ENCODE data around the gene SUN1. TPM values are rescaled to one million over a fixed set of nuclear protein-coding genes. Genes with fewer than 3 reads are reported as not detected.

Gene SUN1
- polyA plus RNA-seq, 3 donors = 44.2 to 154 (median 51.5) TPM

DNA sequence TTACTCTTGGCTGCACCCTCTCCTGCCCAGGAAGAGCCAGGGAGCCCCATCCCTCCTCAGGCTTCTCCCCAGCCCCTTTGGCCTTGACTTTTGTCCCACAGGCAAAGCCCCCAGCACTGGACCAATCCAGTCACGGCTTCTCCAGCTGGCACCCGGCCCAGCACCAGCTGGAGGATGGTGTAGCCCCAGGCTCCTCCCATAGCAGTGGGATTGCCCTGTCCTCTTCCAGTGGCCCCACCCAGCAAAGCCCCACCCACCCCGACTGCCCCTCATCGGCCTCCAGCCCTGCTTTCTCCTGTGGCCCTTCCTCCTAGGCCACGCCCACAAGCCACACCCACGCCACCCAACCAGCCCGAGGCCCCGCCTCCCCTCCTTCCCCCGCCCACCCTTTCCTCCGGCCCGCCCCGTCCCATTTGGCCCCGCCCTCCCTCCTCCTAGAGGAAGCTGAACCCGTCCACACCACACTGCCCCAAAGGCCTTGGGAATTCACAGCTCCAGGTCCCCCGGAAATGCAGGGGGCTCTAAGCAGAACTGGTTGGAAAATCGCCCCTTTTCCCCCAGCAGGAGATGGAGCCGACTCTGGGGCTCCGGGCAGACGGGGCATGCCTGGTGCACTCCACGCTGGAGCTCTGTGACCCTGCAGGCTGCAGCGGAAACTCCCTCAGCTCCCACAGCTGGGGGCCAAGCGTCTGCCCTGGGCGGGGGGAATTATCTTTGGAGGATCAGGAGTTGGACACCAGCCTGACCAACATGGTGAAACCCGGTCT is 69.3 kb downstream of the SUN1 start:
- Histone ChIP-seq H3K36me3 (replicated peaks in 1 of 2; ENCODE audit: control insufficient read depth in 1 of 2, insufficient read depth in 2 of 2, low read length in 2 of 2) (peaks cover 62 to 73% of the 10 kb centered on the region in 2 donors), H3K9me3 (replicated peaks in 1 of 2; ENCODE audit: control insufficient read depth in 1 of 2, insufficient read depth in 1 of 2, low read length in 2 of 2) (no peaks in the 10 kb centered on the region), H3K4me2 (replicated peaks; ENCODE audit: extremely low read depth, low read length, poor library complexity, severe bottlenecking) (no peak overlapping the region), H3K27ac (ENCODE audit: low read depth in 1 of 2, low read length in 2 of 2) (peak overlapping the region; percentile 24 to 26), H4K20me1 (ENCODE audit: insufficient read depth, low read length) (peaks cover 91% of the 10 kb centered on the region), H3K79me2 (ENCODE audit: insufficient read depth, low read length) (peaks cover 15% of the 10 kb centered on the region), H2AFZ (ENCODE audit: insufficient read depth, low read depth, low read length, poor library complexity, severe bottlenecking) (no peak overlapping the region), H3K27me3 (ENCODE audit: control insufficient read depth in 2 of 2, insufficient read depth in 2 of 2, low read length in 2 of 2) (no peaks in the 10 kb centered on the region), H3K4me1 (ENCODE audit: control insufficient read depth in 1 of 2, insufficient read depth in 2 of 2, low read length in 2 of 2) (peaks cover 9 to 12% of the 10 kb centered on the region in 2 donors), H3K4me3 (replicated peaks in 1 of 3; ENCODE audit: low read depth in 2 of 3, low read length in 3 of 3) (no peak overlapping the region), H3K9ac (ENCODE audit: insufficient read depth, low read length, poor library complexity, severe bottlenecking) (no peak overlapping the region)
- Mint-ChIP-seq H3K4me1 (peaks cover 16% of the 10 kb centered on the region), H3K9me3 (no peaks in the 10 kb centered on the region), H3K4me3 (no peak overlapping the region), H3K27me3 (ENCODE audit: low read depth in 3 of 3) (no peaks in the 10 kb centered on the region), H3K27ac (peak overlapping the region; percentile 26 to 85 (median 63)), H3K36me3 (peaks cover 25 to 62% of the 10 kb centered on the region in 2 donors)
- WGBS (ENCODE audit: insufficient coverage) = 13% methylated on average over 5 of the region's 24 CpGs
- intact Hi-C loops (cut with micrococcal nuclease) = loop anchor here (5.0 to 10.0 kb wide), 2 partner anchors 71 to 163 kb away; no protein-coding TSS in a partner anchor
- TF ChIP-seq, protein P1, sequence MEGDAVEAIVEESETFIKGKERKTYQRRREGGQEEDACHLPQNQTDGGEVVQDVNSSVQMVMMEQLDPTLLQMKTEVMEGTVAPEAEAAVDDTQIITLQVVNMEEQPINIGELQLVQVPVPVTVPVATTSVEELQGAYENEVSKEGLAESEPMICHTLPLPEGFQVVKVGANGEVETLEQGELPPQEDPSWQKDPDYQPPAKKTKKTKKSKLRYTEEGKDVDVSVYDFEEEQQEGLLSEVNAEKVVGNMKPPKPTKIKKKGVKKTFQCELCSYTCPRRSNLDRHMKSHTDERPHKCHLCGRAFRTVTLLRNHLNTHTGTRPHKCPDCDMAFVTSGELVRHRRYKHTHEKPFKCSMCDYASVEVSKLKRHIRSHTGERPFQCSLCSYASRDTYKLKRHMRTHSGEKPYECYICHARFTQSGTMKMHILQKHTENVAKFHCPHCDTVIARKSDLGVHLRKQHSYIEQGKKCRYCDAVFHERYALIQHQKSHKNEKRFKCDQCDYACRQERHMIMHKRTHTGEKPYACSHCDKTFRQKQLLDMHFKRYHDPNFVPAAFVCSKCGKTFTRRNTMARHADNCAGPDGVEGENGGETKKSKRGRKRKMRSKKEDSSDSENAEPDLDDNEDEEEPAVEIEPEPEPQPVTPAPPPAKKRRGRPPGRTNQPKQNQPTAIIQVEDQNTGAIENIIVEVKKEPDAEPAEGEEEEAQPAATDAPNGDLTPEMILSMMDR (IDR thresholded peaks at IDR 0.05) = no peak
- peak; percentile 82 to 85 (median 84) for DNase-seq

DNA sequence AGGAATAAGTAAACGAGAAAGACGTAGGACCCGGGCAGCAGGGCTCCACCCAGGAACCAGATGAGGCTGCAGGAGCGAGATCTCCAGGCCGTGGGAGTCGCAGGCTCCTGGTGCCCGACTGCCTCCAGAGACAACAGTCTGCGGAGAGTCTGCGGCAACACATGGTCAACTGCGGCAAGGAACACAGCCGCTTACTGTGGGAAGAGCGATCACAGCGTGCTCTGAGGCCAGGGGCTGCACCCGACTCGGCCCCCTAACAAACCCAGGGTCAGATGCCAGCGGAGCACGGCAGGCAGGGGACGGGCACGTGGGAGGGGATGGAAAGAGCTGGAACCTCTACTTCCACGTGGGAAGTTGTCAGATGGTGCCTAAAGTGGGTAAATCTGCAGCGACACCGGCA is 70.7 kb downstream of the SUN1 start:
- H3K9me3 Mint-ChIP-seq = no peaks in the 10 kb centered on the region
- Histone ChIP-seq H3K9ac (ENCODE audit: insufficient read depth, low read length, poor library complexity, severe bottlenecking) (no peak overlapping the region), H3K36me3 (replicated peaks in 1 of 2; ENCODE audit: control insufficient read depth in 1 of 2, insufficient read depth in 2 of 2, low read length in 2 of 2) (peaks cover 48 to 58% of the 10 kb centered on the region in 2 donors), H3K9me3 (replicated peaks in 1 of 2; ENCODE audit: control insufficient read depth in 1 of 2, insufficient read depth in 1 of 2, low read length in 2 of 2) (no peaks in the 10 kb centered on the region), H2AFZ (ENCODE audit: insufficient read depth, low read depth, low read length, poor library complexity, severe bottlenecking) (no peak overlapping the region), H4K20me1 (ENCODE audit: insufficient read depth, low read length) (peaks cover 91% of the 10 kb centered on the region), H3K27ac (ENCODE audit: low read depth in 1 of 2, low read length in 2 of 2) (no peak overlapping the region), H3K79me2 (ENCODE audit: insufficient read depth, low read length) (peaks cover 18% of the 10 kb centered on the region), H3K27me3 (ENCODE audit: control insufficient read depth in 2 of 2, insufficient read depth in 2 of 2, low read length in 2 of 2) (no peaks in the 10 kb centered on the region), H3K4me2 (replicated peaks; ENCODE audit: extremely low read depth, low read length, poor library complexity, severe bottlenecking) (no peak overlapping the region), H3K4me1 (ENCODE audit: control insufficient read depth in 1 of 2, insufficient read depth in 2 of 2, low read length in 2 of 2) (peaks cover 23 to 26% of the 10 kb centered on the region in 2 donors), H3K4me3 (replicated peaks in 1 of 3; ENCODE audit: low read depth in 2 of 3, low read length in 3 of 3) (no peak overlapping the region)
- peaks cover 18 to 56% of the 10 kb centered on the region in 2 donors for H3K36me3 Mint-ChIP-seq
- no peak overlapping the region for H3K4me3 Mint-ChIP-seq
- no peaks in the 10 kb centered on the region for H3K27me3 Mint-ChIP-seq (ENCODE audit: low read depth in 3 of 3)
- peaks cover 22% of the 10 kb centered on the region for H3K4me1 Mint-ChIP-seq
- intact Hi-C loops (cut with micrococcal nuclease) = loop anchor here (5.0 to 10.0 kb wide), 2 partner anchors 69 to 162 kb away; no protein-coding TSS in a partner anchor
- peak overlapping the region in 1 of 7 donors; percentile 7 for H3K27ac Mint-ChIP-seq
- no peak for DNase-seq
- TF ChIP-seq, protein P1 (IDR thresholded peaks at IDR 0.05) = no peak
- 94% methylated on average over 22 of the region's 22 CpGs for WGBS (ENCODE audit: insufficient coverage)
